MM.1S (cell line): ENCODE data around the gene ABCG8.

ENCODE experiments used
- EZH2 ChIP-seq: fragments of 300-600 bp; sonication (generic); optimal IDR thresholded peaks from 2 replicates; pipeline ENCODE3; 2017; ENCODE audit warnings: low read depth, mild to moderate bottlenecking, antibody characterized with exemption, low read length, mixed read lengths
- EZH2phosphoT487 ChIP-seq: fragments of 300-600 bp; sonication (generic); IDR thresholded peaks from 2 replicates; pipeline ENCODE4 v1.6.1; 2018; ENCODE audit warnings: antibody characterized with exemption, low read length
- TF ChIP-seq, protein P1 (sequence below): fragments of 300-600 bp; sonication (generic); IDR thresholded peaks from 2 replicates; pipeline ENCODE4 v1.5.1; 2016; ENCODE audit warnings: antibody characterized with exemption, low read length, mixed read lengths

DNA sequence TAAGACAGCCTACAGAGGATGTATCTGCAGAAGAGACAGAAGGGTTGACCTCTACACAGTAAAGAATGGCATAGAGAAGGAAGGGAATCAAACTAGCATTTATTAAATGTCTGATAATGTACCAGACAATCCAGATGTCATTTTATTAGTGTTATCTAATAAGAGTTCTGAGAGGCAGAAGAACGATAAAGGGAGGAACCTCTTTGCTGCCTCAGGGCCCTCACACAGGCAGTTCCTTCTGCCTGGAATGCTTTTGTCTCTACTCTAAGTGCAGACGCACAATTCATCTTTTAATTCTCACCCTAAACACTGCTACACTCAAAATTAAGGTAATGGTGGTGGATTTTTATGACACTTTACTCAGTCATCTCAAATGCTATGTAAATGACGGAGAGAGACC is 92.5 kb downstream of the ABCG8 start:
- TF ChIP-seq, protein P1, sequence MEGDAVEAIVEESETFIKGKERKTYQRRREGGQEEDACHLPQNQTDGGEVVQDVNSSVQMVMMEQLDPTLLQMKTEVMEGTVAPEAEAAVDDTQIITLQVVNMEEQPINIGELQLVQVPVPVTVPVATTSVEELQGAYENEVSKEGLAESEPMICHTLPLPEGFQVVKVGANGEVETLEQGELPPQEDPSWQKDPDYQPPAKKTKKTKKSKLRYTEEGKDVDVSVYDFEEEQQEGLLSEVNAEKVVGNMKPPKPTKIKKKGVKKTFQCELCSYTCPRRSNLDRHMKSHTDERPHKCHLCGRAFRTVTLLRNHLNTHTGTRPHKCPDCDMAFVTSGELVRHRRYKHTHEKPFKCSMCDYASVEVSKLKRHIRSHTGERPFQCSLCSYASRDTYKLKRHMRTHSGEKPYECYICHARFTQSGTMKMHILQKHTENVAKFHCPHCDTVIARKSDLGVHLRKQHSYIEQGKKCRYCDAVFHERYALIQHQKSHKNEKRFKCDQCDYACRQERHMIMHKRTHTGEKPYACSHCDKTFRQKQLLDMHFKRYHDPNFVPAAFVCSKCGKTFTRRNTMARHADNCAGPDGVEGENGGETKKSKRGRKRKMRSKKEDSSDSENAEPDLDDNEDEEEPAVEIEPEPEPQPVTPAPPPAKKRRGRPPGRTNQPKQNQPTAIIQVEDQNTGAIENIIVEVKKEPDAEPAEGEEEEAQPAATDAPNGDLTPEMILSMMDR, result no peak
- TF ChIP-seq EZH2, result no peak
- no peak for TF ChIP-seq EZH2phosphoT487
